ENCODE results near the gene CTRB2.

Gene CTRB2

GRCh38 chr16:75160386-75160785, 46.6 kb downstream of the CTRB2 start:
- no peak for DNase-seq (ENCODE audit: low spot score)
